Occipital lobe (tissue), 2 donors: Measurements from ENCODE around the gene RSBN1L. TPM values are rescaled to one million over a fixed set of nuclear protein-coding genes. Genes with fewer than 3 reads are reported as not detected.

ENCODE experiments used
- DNase-seq: peaks from one replicate; lab custom pipeline; 2025; lab: John Stamatoyannopoulos, UW
- total RNA-seq: library from RNA; depleted of rRNA; stranded (reverse); fragments of >200 nt; gene quantifications from one replicate; pipeline ENCODE4 v1.2.3, GENCODE V29; 2014

Gene RSBN1L
- total RNA-seq, 1 donor from 2014 or later: 76.7 TPM

DNA sequence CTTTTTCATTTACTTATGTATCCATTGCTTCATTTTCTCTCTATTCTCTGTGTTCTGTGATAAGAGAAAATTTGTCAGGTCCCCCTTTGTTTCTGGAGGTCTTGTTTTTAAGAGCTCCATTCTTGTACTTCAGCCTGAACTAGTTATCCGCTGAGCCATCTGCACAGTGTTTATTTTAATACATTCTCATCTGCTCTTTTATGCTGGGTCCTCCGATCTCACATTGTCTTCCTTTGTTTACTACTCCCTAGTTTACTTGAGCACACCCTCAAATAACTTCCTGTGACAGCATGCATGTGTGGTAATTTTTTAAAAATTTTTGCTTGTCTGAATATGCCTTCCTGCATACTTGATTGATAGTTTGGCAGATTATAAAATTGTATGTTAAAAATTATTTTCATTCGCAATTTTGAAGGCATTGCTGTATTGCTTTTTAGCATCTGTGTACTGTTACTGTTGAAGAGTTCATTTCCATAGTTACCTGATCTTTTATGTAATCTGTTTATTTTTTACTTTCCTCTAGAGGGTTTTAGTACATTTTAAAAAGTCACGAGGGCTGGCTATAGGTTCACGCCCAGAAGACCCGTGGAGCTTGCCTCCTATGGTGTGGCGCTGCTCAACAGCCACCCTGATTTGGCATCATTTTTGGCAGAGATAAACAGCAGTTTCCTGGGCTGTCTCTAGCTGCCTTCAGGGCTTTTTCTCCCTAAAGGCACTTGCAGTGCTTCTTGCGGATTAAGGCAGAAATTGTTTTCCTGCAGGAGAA lies 31.9 kb downstream of the RSBN1L start:
- peak; percentile 50 for DNase-seq

- no peak for DNase-seq
Observed at GRCh38 chr7:77729574-77730348, 33.5 kb downstream of the RSBN1L start.

GRCh38 chr7:77731716-77732115 lies 35.5 kb downstream of the RSBN1L start:
- DNase-seq: no peak

DNA sequence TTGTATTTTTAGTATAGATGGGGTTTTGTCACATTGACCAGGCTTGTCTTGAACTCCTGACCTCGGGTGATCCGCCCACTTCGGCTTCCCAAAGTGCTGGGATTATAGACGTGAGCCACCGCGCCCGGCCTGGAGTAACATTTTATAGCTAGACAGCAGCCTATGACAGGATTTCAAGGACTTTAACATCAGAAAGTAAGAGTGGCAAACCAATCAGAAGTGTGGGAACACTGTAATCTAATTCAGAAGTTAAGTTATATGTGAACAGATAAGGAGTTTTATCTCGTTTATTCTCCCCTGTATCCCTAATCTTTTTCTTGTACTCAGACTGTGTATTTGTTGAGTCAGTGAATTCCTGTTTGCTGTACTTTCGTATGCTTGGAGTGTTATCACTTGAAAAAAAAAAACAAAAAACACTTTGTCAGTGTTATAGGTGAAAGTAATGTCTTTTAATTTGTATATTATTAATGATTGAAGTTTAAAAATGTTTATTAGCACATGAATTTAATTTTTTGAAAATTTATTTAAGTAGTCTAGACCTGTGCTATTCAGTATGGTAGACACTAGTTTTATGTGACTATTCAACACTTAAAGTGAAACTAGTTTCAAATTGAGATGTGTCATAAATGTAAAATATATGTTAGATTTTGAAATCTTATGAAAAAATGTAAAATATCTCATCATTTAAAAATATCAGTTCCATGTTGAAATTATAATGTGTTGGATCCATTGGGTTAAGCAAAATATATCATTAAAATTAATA lies 38.6 kb downstream of the RSBN1L start:
- DNase-seq: no peak

- DNase-seq: no peak
Observed at GRCh38 chr7:77735457-77735856, 39.2 kb downstream of the RSBN1L start.

DNA sequence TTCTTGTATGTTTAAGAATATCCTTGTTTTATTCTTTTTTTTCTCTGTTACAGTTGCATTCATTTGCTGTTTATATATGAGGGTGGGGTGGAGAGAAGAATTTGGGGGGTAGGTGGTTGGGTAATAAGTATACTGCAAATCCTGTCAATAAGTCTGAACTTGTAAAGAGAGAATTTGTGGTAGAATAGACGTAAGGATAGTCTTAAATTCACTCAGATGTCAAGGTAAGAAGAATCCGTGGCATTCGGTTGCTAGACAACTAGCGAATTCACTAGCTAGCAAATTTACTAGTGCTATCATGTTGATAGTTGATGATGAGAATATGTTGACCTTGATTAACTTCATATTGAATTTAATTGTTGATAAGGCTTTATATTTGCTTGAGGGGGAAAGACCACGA lies 40.7 kb downstream of the RSBN1L start:
- no peak for DNase-seq

- DNase-seq: no peak
Observed at GRCh38 chr7:77738382-77738781, 42.1 kb downstream of the RSBN1L start.

- DNase-seq: no peak
Observed at GRCh38 chr7:77738871-77739270, 42.6 kb downstream of the RSBN1L start.

DNA sequence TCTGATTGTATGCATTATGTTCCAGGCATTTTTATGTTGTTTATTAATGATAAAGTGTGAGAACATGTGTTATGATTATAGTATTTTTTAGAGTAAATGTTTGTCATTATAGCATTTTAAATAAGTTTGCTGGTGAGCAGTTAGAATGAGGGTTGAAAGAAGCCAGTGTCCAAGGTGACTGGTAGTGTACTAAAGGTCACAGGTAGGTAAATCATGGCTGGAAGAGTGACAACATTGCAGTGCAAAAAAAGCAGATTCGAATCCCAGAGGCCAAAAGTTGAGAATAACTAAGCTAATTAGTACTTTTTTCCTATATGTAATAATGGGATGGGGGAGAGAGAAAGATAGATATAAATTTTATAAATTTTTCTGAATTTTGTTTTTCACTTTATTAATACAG lies 44.0 kb downstream of the RSBN1L start:
- DNase-seq: no peak

GRCh38 chr7:77743518-77743917 lies 47.3 kb downstream of the RSBN1L start:
- no peak for DNase-seq

GRCh38 chr7:77745746-77746145 lies 49.5 kb downstream of the RSBN1L start:
- DNase-seq: no peak

- DNase-seq: no peak
Observed at GRCh38 chr7:77746164-77746823, 50.0 kb downstream of the RSBN1L start.

DNA sequence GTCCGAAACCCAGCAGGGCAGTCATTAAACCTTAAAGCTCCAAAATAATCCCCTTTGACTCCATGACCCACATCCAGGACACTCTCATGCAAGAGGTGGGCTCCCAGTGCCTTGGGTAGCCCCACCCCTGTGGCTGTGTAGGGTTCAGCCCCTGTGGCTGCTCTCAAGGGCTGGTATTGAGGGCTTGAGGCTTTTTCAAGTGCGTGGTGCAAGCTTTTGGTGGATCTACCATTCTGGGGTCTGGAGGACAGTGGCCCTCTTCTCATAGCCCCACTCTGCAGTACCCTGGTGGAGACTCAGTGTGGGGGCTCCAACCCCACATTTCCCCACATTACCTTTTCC lies 50.5 kb downstream of the RSBN1L start:
- no peak for DNase-seq

GRCh38 chr7:77747178-77747577 lies 50.9 kb downstream of the RSBN1L start:
- no peak for DNase-seq

GRCh38 chr7:77747718-77748117 lies 51.5 kb downstream of the RSBN1L start:
- no peak for DNase-seq

- DNase-seq: no peak
Observed at GRCh38 chr7:77752016-77752415, 55.8 kb downstream of the RSBN1L start.

DNA sequence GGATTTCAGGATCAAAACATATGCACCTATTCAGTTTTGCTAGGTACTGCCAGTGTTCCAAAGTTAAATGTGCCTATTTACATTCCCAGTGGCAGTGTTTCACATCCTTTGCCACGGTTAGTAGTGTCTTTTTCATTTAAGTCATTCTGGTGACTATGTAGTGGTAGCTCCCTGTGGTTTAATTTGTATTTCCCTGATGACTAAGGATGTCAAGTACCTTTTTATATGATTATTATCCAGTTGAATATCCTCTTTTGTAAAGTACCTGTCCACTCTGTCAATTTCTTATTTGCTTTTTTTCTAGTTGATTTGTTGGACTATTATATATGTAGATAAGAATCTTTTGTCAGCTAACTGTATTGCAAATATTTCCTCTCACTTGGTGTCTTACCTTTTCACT lies 56.9 kb downstream of the RSBN1L start:
- no peak for DNase-seq

DNA sequence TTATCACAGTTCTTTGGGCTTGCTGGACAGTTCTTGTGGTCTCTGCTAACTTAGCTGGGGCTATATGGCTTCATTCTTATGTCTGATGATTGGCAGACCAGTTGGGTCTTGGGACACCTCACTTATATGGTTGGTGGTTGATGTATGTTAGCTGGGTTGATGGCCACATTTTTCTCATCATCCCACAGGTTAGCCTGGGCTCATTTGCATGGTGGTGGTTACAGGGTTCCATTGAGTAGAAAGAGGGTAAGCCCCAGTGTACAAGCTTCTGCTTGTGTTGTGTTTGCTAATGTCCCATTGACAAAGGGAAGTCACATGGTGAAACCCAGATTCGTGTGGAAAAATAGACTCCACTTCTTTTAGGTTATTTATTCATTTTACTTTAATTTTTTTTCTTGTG lies 61.3 kb downstream of the RSBN1L start:
- DNase-seq: no peak

DNA sequence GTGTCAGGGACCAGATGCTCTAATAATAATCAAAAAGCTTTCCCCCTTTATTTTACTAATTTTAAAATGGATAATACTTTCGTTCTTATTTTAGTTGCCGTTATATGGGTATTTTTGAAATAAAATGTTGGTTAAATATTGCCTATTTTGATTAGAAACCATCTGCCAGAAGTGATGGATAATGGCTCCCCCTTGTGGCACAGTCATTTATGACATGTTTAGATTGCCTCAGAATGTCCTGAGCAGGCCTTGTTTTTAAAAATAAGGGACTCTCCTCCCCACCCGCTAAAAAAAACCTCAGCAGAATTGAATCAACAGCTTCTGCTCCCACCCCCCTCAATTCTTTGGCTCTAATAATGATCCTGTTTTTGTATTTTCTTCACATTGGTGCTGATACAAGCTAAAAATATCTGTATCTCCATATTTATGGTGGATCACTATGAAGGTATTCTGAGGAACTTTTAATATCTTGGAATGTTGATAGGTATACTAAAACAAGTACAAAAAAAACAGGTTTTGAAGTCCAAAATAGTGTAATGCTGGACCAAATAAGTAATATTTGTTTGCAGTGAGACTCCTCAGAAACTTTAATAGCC lies 63.1 kb downstream of the RSBN1L start:
- peak; percentile 20 for DNase-seq

GRCh38 chr7:77760809-77761453 lies 64.7 kb downstream of the RSBN1L start:
- no peak for DNase-seq

GRCh38 chr7:77765481-77765880 lies 69.2 kb downstream of the RSBN1L start:
- DNase-seq: no peak
